DMS53 treated with DMSO at 0.1 percent for 48 hours (cell line): ENCODE results near the gene MGAT4B.

Experiments used
- DNase-seq: peaks from one replicate; lab custom pipeline; 2025; ENCODE audit not compliant: unreplicated experiment; lab: John Stamatoyannopoulos, UW

MGAT4B gene

GRCh38 chr5:179812997-179813607 lies 6.4 kb upstream of the MGAT4B start:
- no peak for DNase-seq

GRCh38 chr5:179812135-179812825 lies 5.6 kb upstream of the MGAT4B start:
- no peak for DNase-seq

- no peak for DNase-seq
These were observed 977 bp downstream of the MGAT4B start for GRCh38 chr5:179805529-179806249.

- no peak for DNase-seq
These were observed 1.6 kb downstream of the MGAT4B start for GRCh38 chr5:179805070-179805528.

GRCh38 chr5:179804555-179804947 lies 2.1 kb downstream of the MGAT4B start:
- no peak for DNase-seq

GRCh38 chr5:179803651-179804554 lies 2.8 kb downstream of the MGAT4B start:
- DNase-seq, result no peak

- no peak for DNase-seq
These were observed 3.6 kb downstream of the MGAT4B start for GRCh38 chr5:179802950-179803562.

GRCh38 chr5:179802207-179802883 lies 4.3 kb downstream of the MGAT4B start:
- DNase-seq, result no peak

GRCh38 chr5:179801304-179802206 lies 5.1 kb downstream of the MGAT4B start:
- DNase-seq, result peak; percentile 57

GRCh38 chr5:179800696-179801201 lies 5.9 kb downstream of the MGAT4B start:
- DNase-seq, result no peak

GRCh38 chr5:179800071-179800695 lies 6.5 kb downstream of the MGAT4B start:
- DNase-seq, result no peak

- DNase-seq, result no peak
These were observed 7.1 kb downstream of the MGAT4B start for GRCh38 chr5:179799644-179799973.

- DNase-seq, result no peak
These were observed 7.7 kb downstream of the MGAT4B start for GRCh38 chr5:179798771-179799643.

GRCh38 chr5:179798144-179798770 lies 8.4 kb downstream of the MGAT4B start:
- DNase-seq, result no peak

- no peak for DNase-seq
These were observed 8.9 kb downstream of the MGAT4B start for GRCh38 chr5:179797741-179798140.

- DNase-seq, result no peak
These were observed 9.6 kb downstream of the MGAT4B start for GRCh38 chr5:179796877-179797608.
